Fibroblast of lung (primary cell): ENCODE measurements around the gene DNM3.

ENCODE experiments used
- EZH2 ChIP-seq: IDR thresholded peaks from 2 replicates; pipeline ENCODE4 v1.5.1; 2012; ENCODE audit warnings: low read length, control low read depth, mild to moderate bottlenecking; ENCODE audit errors: missing control alignments
- TF ChIP-seq, protein P1 (sequence below), 2 donors: IDR thresholded peaks in 1 of 2; conservative IDR thresholded peaks in 1 of 2; 1 replicate in 1 of 2; 2 replicates in 1 of 2; pipeline ENCODE4 v1.5.1; 2011 to 2012; ENCODE audit warnings: low read length in 2 of 2, control low read depth in 1 of 2, inconsistent platforms in 1 of 2, low read depth in 1 of 2, mild to moderate bottlenecking in 1 of 2

DNA sequence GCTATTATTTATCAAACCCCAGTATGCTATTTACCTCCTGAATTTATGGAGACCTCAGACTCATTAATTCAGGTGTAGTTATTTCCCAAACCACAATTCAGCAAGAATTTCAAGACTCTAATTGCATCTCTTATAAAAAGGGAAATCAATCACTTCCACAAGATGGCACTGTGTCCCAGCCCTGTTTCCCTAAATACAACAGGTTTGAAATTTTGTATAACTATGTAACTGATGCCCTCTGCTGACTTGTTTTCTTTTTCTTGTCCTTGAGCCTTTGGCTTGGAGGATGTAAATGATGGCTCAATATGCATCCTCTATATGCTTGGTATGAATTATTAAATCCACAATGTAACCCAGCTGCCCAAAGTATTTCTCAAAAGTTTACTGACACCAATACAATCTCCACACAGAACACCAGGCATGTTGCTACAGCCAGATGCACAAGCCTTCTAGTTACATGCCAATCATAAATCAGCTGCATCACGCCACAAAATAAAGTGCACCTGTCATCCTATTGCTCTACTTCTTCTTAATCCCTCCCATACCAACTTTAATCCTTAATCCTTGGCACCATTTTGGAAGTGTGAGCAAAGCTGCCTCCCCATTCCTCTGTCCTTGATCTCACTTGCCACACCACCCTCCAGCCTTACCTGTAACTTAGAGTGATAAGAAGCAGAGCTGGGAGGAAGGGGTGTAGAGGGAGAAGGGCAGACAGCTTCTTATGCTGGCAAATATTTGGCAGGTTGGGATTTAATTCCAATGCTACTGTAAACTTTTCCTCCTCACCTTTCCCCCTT is 588.2 kb downstream of the DNM3 start:
- TF ChIP-seq, protein P1, sequence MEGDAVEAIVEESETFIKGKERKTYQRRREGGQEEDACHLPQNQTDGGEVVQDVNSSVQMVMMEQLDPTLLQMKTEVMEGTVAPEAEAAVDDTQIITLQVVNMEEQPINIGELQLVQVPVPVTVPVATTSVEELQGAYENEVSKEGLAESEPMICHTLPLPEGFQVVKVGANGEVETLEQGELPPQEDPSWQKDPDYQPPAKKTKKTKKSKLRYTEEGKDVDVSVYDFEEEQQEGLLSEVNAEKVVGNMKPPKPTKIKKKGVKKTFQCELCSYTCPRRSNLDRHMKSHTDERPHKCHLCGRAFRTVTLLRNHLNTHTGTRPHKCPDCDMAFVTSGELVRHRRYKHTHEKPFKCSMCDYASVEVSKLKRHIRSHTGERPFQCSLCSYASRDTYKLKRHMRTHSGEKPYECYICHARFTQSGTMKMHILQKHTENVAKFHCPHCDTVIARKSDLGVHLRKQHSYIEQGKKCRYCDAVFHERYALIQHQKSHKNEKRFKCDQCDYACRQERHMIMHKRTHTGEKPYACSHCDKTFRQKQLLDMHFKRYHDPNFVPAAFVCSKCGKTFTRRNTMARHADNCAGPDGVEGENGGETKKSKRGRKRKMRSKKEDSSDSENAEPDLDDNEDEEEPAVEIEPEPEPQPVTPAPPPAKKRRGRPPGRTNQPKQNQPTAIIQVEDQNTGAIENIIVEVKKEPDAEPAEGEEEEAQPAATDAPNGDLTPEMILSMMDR (conservative IDR thresholded peaks at IDR 0.05 in 1 of 2, IDR thresholded peaks at IDR 0.05 in 1 of 2; ENCODE audit: low read depth in 1 of 2, low read length in 2 of 2) = peak; percentile 63 to 64
- no peak for TF ChIP-seq EZH2
